Psoas muscle (tissue), 8 donors: ENCODE measurements around the gene KATNBL1. TPM values are rescaled to one million over a fixed set of nuclear protein-coding genes. Genes with fewer than 3 reads are reported as not detected.

Experiments used
- ATAC-seq, 4 donors: fragments of 200-7000 bp; cut with Tn5 transposase; one replicate each; pipeline ENCODE4 v1.9.1; 2020; ENCODE audit warnings: moderate library complexity in 3 of 4, mild to moderate bottlenecking in 2 of 4
- DNase-seq, 2 donors: peaks; one replicate each; pipeline ENCODE4 v3.0.0-alpha.2; 2020
- H3K27ac ChIP-seq: fragments of 200-600 bp; one replicate; pipeline ENCODE4 v1.8.0; 2022
- H3K27me3 ChIP-seq, 3 donors: fragments of 200-600 bp in 1 of 3; one replicate each; pipeline versions ENCODE4 v1.6.1 to v1.8.0; 2013 to 2022; ENCODE audit warnings: low read length in 2 of 3, mild to moderate bottlenecking in 2 of 3, moderate library complexity in 1 of 3; ENCODE audit not compliant: insufficient read depth in 3 of 3
- H3K36me3 ChIP-seq, 2 donors: fragments of 200-600 bp in 1 of 2; one replicate each; pipeline versions ENCODE4 v1.6.1 to v1.8.0; 2013 to 2022; ENCODE audit warnings: low read depth in 1 of 2, mild to moderate bottlenecking in 1 of 2, moderate library complexity in 1 of 2; ENCODE audit not compliant: insufficient read depth in 1 of 2
- H3K4me1 ChIP-seq: fragments of 200-600 bp; one replicate; pipeline ENCODE4 v1.8.0; 2022
- H3K4me3 ChIP-seq: fragments of 200-600 bp; one replicate; pipeline ENCODE4 v1.8.0; 2022; ENCODE audit warnings: mild to moderate bottlenecking
- H3K9me3 ChIP-seq: fragments of 200-600 bp; one replicate; pipeline ENCODE4 v1.8.0; 2022
- CTCF ChIP-seq: fragments of 200-600 bp; IDR thresholded peaks from one replicate; pipeline ENCODE4 v1.8.0; 2022; ENCODE audit warnings: antibody characterized with exemption
- WGBS, 3 donors: extraction: QIAGEN DNeasy Blood & Tissue Kit; methylation state at CpG; one replicate each; pipeline versions ENCODE4 v1.1.6 to v1.1.7; 2013; 5-methylcytosine and 5-hydroxymethylcytosine counted together
- intact Hi-C, 2 donors: fragments of 100-400 bp; cut with DNase I; formaldehyde crosslinking; loops; one replicate each; pipeline versions ENCODE4 v1.11.0 to v1.14.2; 2022
- polyA plus RNA-seq, 3 donors: library from polyadenylated mRNA; stranded (reverse); fragments of 200-250 nt; gene quantifications; one replicate each; pipeline ENCODE4 v1.2.3, GENCODE V29; 2013
- total RNA-seq, 4 donors: library from RNA; stranded (reverse); fragmentation: NEBNext Ultra II Directional in 2 of 4; extraction: Animal tissue kit (Norgen Biotek cat#: 25700) in 2 of 4; gene quantifications; one replicate each; pipeline versions ENCODE4 v1.2.1 to v1.2.4, GENCODE V29; 2021 to 2023
- donor health status: healthy with polysubstance abuse.
- donor health status: DM: no; HTN: no; CAD: no; lungs with moderate emphysema.
- donor health status: Bipolar disorder and iron deficiency.
- donor health status: healthy.
- donor health status: DM: yes; HTN: yes; CAD: no.
- donor health status: DM: no; HTN: no; CAD: no.
- donor health status: DM: no; HTN: no; CAD: no.
- donor health status: DM: yes; HTN: yes; CAD: no.

KATNBL1 gene
- total and polyA plus RNA-seq, 7 donors, result 10.4 to 22.3 (median 17.3) TPM

- Histone ChIP-seq H3K27me3 (peaks cover 0 to 2% (median 0%) of the 10 kb centered on the region in 3 donors), H3K9me3 (no peaks in the 10 kb centered on the region), H3K36me3 (no peaks in the 10 kb centered on the region), H3K27ac (no peak overlapping the region), H3K4me3 (no peak overlapping the region), H3K4me1 (no peaks in the 10 kb centered on the region)
- ATAC-seq (no peak), DNase-seq (no peak)
- intact Hi-C loops, result no loop called here
- TF ChIP-seq CTCF, result no peak
- 39 to 48% (median 45%) methylated on average over 2 of the region's 2 CpGs for WGBS, 3 donors
Measured at GRCh38 chr15:34116620-34117019, 93.3 kb downstream of the KATNBL1 start.

GRCh38 chr15:34114739-34115138, 95.2 kb downstream of the KATNBL1 start:
- intact Hi-C loops, result loop anchor here in 1 of 2 donors (5.0 kb wide), 1 partner anchor 98 kb away; the partner anchor contains the start of gene KATNBL1
- peaks cover 0 to 2% (median 0%) of the 10 kb centered on the region in 3 donors for H3K27me3 ChIP-seq
- ATAC-seq (no peak), DNase-seq (no peak)
- H3K4me3 ChIP-seq, result no peak overlapping the region
- no peaks in the 10 kb centered on the region for H3K4me1 ChIP-seq
- H3K9me3 ChIP-seq, result no peaks in the 10 kb centered on the region
- TF ChIP-seq CTCF, result no peak
- whole genome bisulfite sequencing, 3 donors, result 46 to 62% (median 57%) methylated on average over 3 of the region's 3 CpGs
- no peaks in the 10 kb centered on the region for H3K36me3 ChIP-seq
- no peak overlapping the region for H3K27ac ChIP-seq

GRCh38 chr15:34114215-34114614, 95.7 kb downstream of the KATNBL1 start:
- DNase-seq, result no peak
- Histone ChIP-seq H3K4me3 (no peak overlapping the region), H3K9me3 (no peaks in the 10 kb centered on the region), H3K27ac (no peak overlapping the region), H3K36me3 (no peaks in the 10 kb centered on the region), H3K27me3 (peaks cover 0 to 2% (median 0%) of the 10 kb centered on the region in 3 donors), H3K4me1 (no peaks in the 10 kb centered on the region)
- ATAC-seq, result no peak
- intact Hi-C loops, result loop anchor here in 1 of 2 donors (5.0 kb wide), 1 partner anchor 98 kb away; the partner anchor contains the start of gene KATNBL1
- WGBS, 3 donors, result 48 to 50% (median 50%) methylated on average over 2 of the region's 2 CpGs
- TF ChIP-seq CTCF, result no peak

GRCh38 chr15:34111488-34111887, 98.4 kb downstream of the KATNBL1 start:
- no peak overlapping the region for H3K27ac ChIP-seq
- no peaks in the 10 kb centered on the region for H3K27me3 ChIP-seq
- no peaks in the 10 kb centered on the region for H3K9me3 ChIP-seq
- TF ChIP-seq CTCF, result no peak
- no peak for ATAC-seq
- intact Hi-C loops, result loop anchor here (2.0 to 5.0 kb wide), 2 partner anchors 99 to 101 kb away; partner anchors contain the start of gene KATNBL1 (in 2 of the 2)
- WGBS, 3 donors, result 70 to 74% (median 71%) methylated on average over 6 of the region's 6 CpGs
- H3K4me3 ChIP-seq, result no peak overlapping the region
- no peaks in the 10 kb centered on the region for H3K4me1 ChIP-seq
- no peaks in the 10 kb centered on the region for H3K36me3 ChIP-seq
- DNase-seq, result no peak
